Measurements from ENCODE around the gene ZDHHC8. TPM values are rescaled to one million over a fixed set of nuclear protein-coding genes. Genes with fewer than 3 reads are reported as not detected.
A peak's percentile ranks its signal among the peaks of the same experiment; 100 is the strongest.

The ZDHHC8 gene
- total and polyA plus RNA-seq, 12 donors, result 5.7 to 109 (median 36.1) TPM

DNA sequence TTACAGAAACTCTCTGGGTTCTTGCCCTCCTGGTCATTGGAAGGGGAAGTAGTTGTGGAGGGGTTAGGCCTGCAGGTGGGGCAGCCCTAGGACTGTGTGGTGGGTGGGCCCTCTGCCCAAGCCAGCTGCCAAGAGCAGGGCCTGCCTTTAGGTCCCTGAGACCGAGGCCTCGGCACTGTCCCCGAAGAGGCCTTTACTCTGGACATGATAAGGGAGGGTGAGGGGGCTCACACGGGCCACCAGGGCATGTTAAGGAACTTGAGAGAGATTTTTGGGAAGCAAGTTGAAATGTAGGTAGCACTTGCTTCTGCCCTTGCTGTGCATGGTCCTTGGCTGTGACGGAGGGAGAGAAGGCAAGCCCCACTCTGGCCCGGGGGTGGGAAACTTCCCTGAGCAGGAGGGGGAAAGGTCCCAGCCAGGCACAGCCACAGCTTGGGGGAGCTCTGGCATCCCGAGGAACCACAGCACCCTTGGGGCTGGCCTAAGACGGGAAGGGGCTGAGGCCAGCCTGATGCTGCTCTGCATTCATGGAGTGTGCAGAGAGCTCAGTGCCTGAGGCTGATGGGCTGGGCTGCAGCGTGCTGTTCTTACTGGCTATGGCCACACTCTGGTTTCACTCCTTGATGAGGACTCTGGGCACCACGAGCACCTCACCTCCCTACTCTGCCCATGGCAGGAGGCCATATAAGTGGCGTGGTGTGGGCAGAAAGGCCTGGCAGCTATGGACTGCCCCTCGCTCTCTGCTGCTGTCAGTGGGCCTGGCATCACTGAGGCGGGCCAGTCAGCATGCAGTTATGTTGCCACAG, 23.4 kb upstream of the ZDHHC8 start:
- 86 to 87% (median 87%) methylated on average over 3 to 13 of the region's 13 CpGs for WGBS, 4 donors
- no peak for DNase-seq
- intact Hi-C loops (cut with DNase I), result loop anchor here in 1 of 2 donors (2.0 kb wide), 1 partner anchor 37 kb away; no protein-coding TSS in a partner anchor

DNA sequence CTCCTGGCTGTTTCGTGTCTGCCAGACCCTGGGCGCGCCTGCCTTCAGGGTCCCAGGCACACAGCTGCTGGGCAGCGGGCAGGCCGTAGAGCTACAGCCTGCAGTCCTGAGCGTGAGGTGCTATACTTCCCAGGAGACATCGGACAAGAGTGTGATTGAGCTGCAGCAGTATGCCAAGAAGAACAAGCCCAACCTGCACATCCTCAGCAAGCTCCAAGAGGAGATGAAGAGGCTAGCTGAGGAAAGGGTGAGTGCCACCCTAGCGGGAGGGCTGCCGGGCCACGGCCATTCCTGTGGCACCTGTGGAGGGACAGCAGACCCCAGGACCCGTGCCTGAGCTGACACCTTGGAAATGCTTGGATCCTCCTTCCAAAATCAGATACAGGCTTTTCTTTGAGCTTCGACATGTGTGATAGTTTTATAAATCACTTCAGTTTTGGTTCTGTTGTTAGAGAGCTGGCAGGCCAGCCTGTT, 22.8 kb upstream of the ZDHHC8 start:
- DNase-seq, result no peak
- H3K27ac ChIP-seq, result no peak overlapping the region
- H3K9me3 ChIP-seq (replicated peaks in 1 of 3), result no peaks in the 10 kb centered on the region
- H3K27me3 ChIP-seq, result no peaks in the 10 kb centered on the region
- WGBS, 4 donors, result 86 to 94% (median 91%) methylated on average over 5 to 12 of the region's 12 CpGs
- no peak overlapping the region for H3K4me3 ChIP-seq
- peaks cover 0 to 94% of the 10 kb centered on the region in 2 donors for H3K36me3 ChIP-seq (replicated peaks in 1 of 2)
- H3K4me1 ChIP-seq (replicated peaks in 1 of 2), result no peaks in the 10 kb centered on the region
- TF ChIP-seq POLR2A (IDR thresholded peaks at IDR 0.05), result no peak
- TF ChIP-seq, protein P1, sequence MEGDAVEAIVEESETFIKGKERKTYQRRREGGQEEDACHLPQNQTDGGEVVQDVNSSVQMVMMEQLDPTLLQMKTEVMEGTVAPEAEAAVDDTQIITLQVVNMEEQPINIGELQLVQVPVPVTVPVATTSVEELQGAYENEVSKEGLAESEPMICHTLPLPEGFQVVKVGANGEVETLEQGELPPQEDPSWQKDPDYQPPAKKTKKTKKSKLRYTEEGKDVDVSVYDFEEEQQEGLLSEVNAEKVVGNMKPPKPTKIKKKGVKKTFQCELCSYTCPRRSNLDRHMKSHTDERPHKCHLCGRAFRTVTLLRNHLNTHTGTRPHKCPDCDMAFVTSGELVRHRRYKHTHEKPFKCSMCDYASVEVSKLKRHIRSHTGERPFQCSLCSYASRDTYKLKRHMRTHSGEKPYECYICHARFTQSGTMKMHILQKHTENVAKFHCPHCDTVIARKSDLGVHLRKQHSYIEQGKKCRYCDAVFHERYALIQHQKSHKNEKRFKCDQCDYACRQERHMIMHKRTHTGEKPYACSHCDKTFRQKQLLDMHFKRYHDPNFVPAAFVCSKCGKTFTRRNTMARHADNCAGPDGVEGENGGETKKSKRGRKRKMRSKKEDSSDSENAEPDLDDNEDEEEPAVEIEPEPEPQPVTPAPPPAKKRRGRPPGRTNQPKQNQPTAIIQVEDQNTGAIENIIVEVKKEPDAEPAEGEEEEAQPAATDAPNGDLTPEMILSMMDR (IDR thresholded peaks at IDR 0.05), result no peak
- intact Hi-C loops (cut with DNase I), result no loop called here

More for the DNA sequence above, 23.4 kb upstream of the ZDHHC8 start:
- no peak for TF ChIP-seq POLR2A (IDR thresholded peaks at IDR 0.05)
- TF ChIP-seq, protein P1 (IDR thresholded peaks at IDR 0.05), result no peak
- no peaks in the 10 kb centered on the region for H3K9me3 ChIP-seq (replicated peaks in 1 of 3)
- H3K27ac ChIP-seq, result no peak overlapping the region
- H3K4me3 ChIP-seq, result no peak overlapping the region
- H3K27me3 ChIP-seq, result no peaks in the 10 kb centered on the region
- peaks cover 0 to 88% of the 10 kb centered on the region in 2 donors for H3K36me3 ChIP-seq (replicated peaks in 1 of 2)
- H3K4me1 ChIP-seq (replicated peaks in 1 of 2), result no peaks in the 10 kb centered on the region

DNA sequence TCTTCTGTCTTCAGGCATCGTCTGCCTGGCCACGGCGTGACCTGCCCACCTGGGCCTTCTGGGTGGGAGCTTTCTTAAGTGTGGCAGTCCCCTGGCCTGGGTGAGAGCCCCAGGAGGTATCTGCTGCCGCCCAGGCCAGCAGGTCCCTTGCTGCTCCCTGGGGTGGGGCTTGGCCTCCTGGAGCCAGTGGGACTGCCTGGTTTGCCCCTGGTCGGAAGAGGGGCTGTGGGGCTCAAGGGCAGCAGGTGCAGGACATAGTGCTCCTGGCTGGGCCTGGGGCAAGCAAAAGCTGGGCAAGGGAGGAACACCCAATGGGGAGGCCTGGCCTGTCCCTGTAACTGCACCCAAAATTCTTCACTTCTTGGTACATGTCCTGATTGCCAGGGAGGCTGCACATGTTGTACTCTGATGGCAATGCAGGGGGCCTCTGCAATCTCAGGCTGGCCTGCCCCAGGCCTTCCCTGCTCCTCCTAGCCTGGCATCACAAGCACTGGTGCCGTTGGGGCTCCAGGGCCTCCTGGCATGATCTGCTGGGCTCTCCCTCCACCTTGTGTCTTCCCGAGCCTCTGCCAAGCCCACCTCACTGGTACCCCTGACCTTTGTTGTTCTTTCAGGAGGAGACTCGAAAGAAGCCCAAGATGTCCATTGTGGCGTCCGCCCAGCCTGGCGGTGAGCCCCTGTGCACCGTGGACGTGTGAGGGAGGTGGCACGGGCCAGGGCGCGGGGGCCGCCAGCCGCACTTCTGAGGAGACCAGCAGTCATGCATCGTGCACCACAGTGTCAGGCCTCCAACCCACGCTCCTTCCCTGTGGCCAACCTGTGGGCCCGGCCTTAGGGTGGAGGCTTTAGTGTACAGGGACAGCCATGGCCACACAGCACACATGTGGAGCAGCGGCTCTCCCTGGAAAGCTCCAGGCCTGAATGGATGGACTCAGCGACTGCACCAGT, 21.9 kb upstream of the ZDHHC8 start:
- TF ChIP-seq POLR2A (IDR thresholded peaks at IDR 0.05), result no peak
- TF ChIP-seq, protein P1 (IDR thresholded peaks at IDR 0.05), result no peak
- no peaks in the 10 kb centered on the region for H3K27me3 ChIP-seq
- H3K9me3 ChIP-seq (replicated peaks in 1 of 3), result no peaks in the 10 kb centered on the region
- peak in 1 of 7 donors; percentile 13 for DNase-seq
- H3K36me3 ChIP-seq (replicated peaks in 1 of 2), result peaks cover 0 to 97% of the 10 kb centered on the region in 2 donors
- intact Hi-C loops (cut with DNase I), result no loop called here
- H3K27ac ChIP-seq, result no peak overlapping the region
- 82 to 95% (median 86%) methylated on average over 9 to 23 of the region's 23 CpGs for WGBS, 4 donors
- H3K4me1 ChIP-seq (replicated peaks in 1 of 2), result no peaks in the 10 kb centered on the region
- no peak overlapping the region for H3K4me3 ChIP-seq
